Heart left ventricle (tissue), 13 donors: Measurements from ENCODE around the gene NDUFA5.

Experiments used
- CTCF ChIP-seq, 12 donors: fragments of 200-600 bp; sonication (generic) in 4 of 12; IDR thresholded peaks; one replicate each; pipeline versions ENCODE4 v1.5.0 to v1.8.0; 2018 to 2022; ENCODE audit warnings: antibody characterized with exemption in 12 of 12, mild to moderate bottlenecking in 5 of 12
- POLR2A ChIP-seq, 2 donors: fragments of 450-650 bp; IDR thresholded peaks; one replicate each; pipeline ENCODE4 v1.6.1; 2017; ENCODE audit warnings: antibody characterized with exemption in 2 of 2, mild to moderate bottlenecking in 2 of 2, moderate library complexity in 2 of 2
- donor health status: ischemic (EF 13 %, LVEDD 7.1; RV severe dilation, severe dysfunction).
- donor health status: DM: no; HTN: yes; CAD: no.
- donor health status: DM: no; HTN: no; CAD: no.
- donor health status: ischemic (EF 25% LVEDD 6.9; RV normal size, moderate dysfunction).
- donor health status: ischemic (EF 25% LVEDD 5.7; RV mildly dilated, moderate dysfunction).
- donor health status: ischemic (EF 35%, LVEDD 5.7; RV mildly dilated, moderate dysfunction).
- donor health status: nonischemic (EF 11% LVEDD 7.7; RV severe dilation, severe dysfunction).
- donor health status: DM: yes; HTN: yes; CAD: no.
- donor health status: PGD.
- donor health status: ischemic (EF 29% LVEDD 5.4; RV normal size, mild dysfunction).
- donor health status: nonischemic (EF 23%, LVEDD 6.1; RV moderate dilation, normal function).

DNA sequence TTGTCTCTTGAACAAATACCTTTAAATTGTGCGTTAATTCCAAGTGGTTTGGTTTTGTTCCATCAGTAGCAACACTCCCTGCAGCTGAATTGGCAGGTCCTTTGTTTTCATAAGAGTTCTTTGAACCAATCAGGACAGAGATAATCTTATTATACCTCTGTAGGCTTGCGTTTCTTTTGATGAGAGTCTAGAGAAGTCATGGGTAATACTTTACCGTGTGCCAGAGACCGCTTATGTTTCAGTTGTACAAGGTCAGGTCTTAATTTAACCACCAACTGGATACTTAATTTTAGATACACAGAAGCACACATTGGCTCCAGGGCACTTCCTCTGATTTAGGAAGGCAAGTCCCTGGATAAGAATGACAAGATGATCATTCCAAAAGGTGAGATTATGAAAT, 43.9 kb upstream of the NDUFA5 start, which contains the start of gene ASB15:
- TF ChIP-seq CTCF (IDR thresholded peaks at IDR 0.05) (no peak), POLR2A (IDR thresholded peaks at IDR 0.05) (peak in 1 of 2 donors; percentile 65)
